BE2C (cell line): ENCODE measurements around the gene SLC7A4.

Experiments
- DNase-seq: peaks from one replicate; pipeline ENCODE4 v3.0.0-alpha.2; 2020
- H3K27me3 ChIP-seq: fragments of 250-450 bp; sonication (Bioruptor Pico); 2 replicates; pipeline ENCODE4 v1.5.1; 2020; ENCODE audit warnings: mild to moderate bottlenecking
- H3K36me3 ChIP-seq: fragments of 250-450 bp; sonication (Bioruptor Pico); 2 replicates; pipeline ENCODE4 v1.5.1; 2020; ENCODE audit warnings: mild to moderate bottlenecking
- H3K4me1 ChIP-seq: fragments of 250-450 bp; sonication (Bioruptor Pico); 2 replicates; pipeline ENCODE4 v1.5.1; 2020
- H3K4me3 ChIP-seq: 2 replicates; pipeline ENCODE4 v1.5.1; 2011; ENCODE audit warnings: low read depth, low read length
- H3K9me3 ChIP-seq: fragments of 250-450 bp; sonication (Bioruptor Pico); 2 replicates; pipeline ENCODE4 v1.5.1; 2020
- CTCF ChIP-seq: IDR thresholded peaks from 2 replicates; pipeline ENCODE4 v1.5.1; 2012; ENCODE audit warnings: mild to moderate bottlenecking, low read depth, low read length

SLC7A4 gene

DNA sequence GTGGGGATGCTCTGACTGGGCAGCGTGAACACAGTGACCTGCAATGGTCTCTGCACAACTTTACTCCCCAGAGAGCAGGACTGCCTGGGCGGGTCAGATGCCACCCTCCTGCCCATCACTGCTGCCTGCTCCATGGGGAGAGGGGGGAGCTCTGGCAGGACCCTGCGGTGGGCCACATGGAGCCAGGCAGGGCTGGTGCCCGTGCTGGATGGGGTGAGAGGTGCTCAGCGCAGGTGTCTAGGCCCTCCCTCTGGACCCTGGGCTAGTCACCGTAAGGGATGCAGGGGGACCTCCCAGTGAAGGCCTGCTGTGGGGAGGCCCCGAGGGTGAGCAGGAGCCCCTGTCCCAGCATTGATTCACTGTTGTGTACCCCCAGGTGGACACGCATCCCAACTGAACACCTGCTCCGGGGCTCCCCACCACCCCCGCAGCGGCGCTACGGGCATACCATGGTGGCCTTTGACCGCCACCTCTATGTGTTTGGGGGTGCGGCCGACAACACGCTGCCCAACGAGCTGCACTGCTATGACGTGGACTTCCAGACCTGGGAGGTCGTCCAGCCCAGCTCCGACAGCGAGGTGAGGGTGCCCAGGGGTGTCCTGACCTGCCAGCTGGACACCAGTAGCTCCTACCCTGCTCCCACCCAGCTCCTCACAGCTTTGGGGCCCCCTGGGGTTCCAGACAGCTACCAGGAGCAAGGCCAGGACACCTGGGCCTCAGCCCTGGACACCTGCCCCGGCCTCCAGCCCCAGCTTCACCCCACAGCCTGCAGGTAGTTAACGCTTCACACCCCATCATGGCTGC is 40.9 kb downstream of the SLC7A4 start:
- H3K4me3 ChIP-seq: no peak overlapping the region
- no peaks in the 10 kb centered on the region for H3K27me3 ChIP-seq
- DNase-seq: no peak
- TF ChIP-seq CTCF: no peak
- H3K36me3 ChIP-seq: peaks cover 46% of the 10 kb centered on the region
- H3K4me1 ChIP-seq: no peaks in the 10 kb centered on the region
- H3K9me3 ChIP-seq: no peaks in the 10 kb centered on the region

DNA sequence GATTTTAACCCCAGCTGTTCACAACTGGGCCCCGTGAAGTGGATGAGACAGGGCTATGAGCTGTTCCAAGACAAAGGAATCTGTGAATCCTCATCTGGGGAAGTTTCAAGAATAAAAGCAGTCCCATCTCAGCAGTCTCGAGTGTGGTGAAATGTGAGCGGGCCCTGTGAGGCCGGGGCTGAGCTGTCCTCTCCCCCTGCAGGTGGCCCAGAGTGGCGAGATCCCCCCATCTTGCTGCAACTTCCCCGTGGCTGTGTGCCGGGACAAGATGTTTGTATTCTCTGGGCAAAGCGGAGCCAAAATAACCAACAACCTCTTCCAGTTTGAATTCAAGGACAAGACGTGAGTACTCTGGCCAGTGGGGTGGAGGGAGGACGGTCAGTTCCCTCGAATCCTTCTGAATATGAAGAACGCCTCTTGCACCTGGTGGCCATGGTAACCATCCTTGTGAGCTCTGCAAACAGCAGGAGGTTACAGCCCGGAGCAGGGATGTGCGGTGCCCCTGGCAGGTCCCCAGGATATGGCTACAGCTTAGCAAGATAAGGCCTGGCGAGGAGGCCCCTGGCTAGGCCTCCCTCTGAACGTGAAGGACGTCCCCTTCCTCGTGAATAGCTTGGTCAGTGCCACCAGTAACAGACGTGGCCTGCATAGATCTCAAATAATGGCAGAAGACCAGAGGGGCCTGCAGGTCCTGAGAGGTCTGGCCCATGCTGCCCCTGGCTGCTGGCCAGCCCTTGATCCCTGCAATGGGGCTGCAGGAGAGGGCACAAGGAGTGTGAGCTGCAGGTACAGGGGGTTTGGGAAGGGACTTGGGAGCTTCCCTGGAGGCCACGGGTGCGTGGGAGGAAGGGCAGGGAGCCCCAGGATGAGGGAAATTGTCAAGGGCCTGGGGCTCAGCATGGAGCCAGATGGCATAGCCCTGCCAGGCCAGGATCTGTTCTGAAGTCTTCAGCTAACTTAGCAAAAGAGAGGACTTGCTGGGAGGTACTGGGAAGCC is 41.9 kb downstream of the SLC7A4 start:
- no peak for TF ChIP-seq CTCF
- Histone ChIP-seq H3K4me1 (no peaks in the 10 kb centered on the region), H3K9me3 (no peaks in the 10 kb centered on the region), H3K36me3 (peaks cover 41% of the 10 kb centered on the region), H3K4me3 (no peak overlapping the region), H3K27me3 (no peaks in the 10 kb centered on the region)
- DNase-seq: no peak

DNA sequence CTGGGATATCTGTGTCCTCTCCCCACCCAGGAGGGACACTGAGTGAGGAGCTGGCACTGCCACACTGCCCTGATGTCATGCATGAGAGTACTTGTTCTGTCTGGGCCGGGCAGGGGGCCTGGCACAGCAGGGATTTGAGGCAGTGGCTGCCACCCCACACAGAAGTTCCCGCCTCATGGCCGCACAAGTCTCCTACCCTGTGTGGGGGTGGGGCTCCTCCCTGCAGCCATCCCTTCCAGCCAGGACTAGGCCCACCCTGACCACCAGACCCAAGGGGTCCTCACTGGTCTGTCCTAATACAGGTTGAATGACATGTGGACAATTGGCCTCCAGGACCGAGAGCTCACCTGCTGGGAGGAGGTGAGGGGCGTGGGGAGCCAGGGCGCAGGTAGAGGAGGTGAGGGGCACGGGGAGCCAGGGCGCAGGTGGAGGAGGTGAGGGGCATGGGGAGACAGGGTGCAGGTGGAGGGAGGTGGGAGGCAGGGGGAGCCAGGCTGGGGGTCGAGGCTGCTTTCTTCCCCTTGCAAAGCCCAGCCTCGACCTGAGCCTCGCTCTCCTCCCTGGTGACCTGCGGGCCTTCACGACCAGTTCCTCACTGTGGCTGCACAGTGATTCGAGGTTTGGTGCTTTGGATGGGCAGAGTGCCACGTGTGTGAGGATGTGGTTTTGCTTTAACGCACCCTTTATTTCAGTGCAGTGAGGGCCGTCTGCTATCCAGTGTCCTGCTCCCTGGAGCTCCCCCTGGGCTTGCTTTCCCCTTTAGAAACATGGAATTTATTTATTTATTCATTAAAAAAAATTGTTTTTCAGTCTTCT is 42.8 kb downstream of the SLC7A4 start:
- Histone ChIP-seq H3K9me3 (no peaks in the 10 kb centered on the region), H3K4me3 (no peak overlapping the region), H3K36me3 (peaks cover 41% of the 10 kb centered on the region), H3K4me1 (no peaks in the 10 kb centered on the region), H3K27me3 (no peaks in the 10 kb centered on the region)
- TF ChIP-seq CTCF: no peak
- no peak for DNase-seq

GRCh38 chr22:20988573-20989322 is 43.6 kb downstream of the SLC7A4 start:
- Histone ChIP-seq H3K4me1 (no peaks in the 10 kb centered on the region), H3K9me3 (no peaks in the 10 kb centered on the region), H3K4me3 (no peak overlapping the region), H3K27me3 (no peaks in the 10 kb centered on the region), H3K36me3 (peaks cover 39% of the 10 kb centered on the region)
- no peak for TF ChIP-seq CTCF
- DNase-seq: no peak

DNA sequence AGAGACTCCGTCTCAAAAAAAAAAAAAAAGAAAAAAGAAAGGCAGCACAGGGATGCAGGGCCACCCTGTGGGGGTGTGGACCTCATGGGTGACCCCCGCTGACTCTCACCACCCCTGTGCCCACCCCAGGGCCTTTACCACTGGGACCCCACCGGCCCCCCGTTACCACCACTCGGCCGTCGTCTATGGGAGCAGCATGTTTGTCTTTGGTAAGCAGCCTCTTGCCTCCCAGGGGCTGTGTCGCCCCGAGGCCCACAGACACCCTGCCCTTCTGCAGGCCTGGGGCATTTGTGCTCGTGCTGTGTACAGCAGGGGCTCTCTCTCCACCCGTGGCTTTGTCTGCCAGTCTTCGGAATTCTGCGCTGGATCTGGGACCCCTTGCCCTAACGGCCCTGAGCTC is 45.0 kb downstream of the SLC7A4 start:
- Histone ChIP-seq H3K27me3 (no peaks in the 10 kb centered on the region), H3K4me3 (no peak overlapping the region), H3K4me1 (no peaks in the 10 kb centered on the region), H3K9me3 (no peaks in the 10 kb centered on the region), H3K36me3 (peaks cover 26% of the 10 kb centered on the region)
- DNase-seq: no peak
- TF ChIP-seq CTCF: no peak
